H1 (cell line): Measurements from ENCODE around the gene CNTD1.

Experiments
- CBX5 ChIP-seq: fragments of 300-800, 300-1000 bp; sonication (generic); IDR thresholded peaks from 2 replicates; pipeline ENCODE4 v1.7.1; 2016; ENCODE audit warnings: antibody characterized with exemption, low read length, low read depth
- CEBPB ChIP-seq: IDR thresholded peaks from 2 replicates; pipeline ENCODE4 v1.6.1; 2012; ENCODE audit warnings: low read depth, low read length
- CHD1 ChIP-seq: IDR thresholded peaks from 2 replicates; pipeline ENCODE4 v1.6.1; 2012; ENCODE audit warnings: low read depth, low read length, improper control_type of control experiment
- EGR1 ChIP-seq: IDR thresholded peaks from 2 replicates; pipeline ENCODE4 v1.6.1; 2011; ENCODE audit warnings: low read depth, low read length, borderline replicate concordance
- EP300 ChIP-seq, 2 experiments: IDR thresholded peaks; 1 replicate in 1 of 2; 2 replicates in 1 of 2; pipeline ENCODE4 v1.6.1; 2011 to 2012; ENCODE audit warnings: low read depth in 2 of 2, low read length in 2 of 2, mild to moderate bottlenecking in 2 of 2, borderline replicate concordance in 1 of 2, inconsistent platforms in 1 of 2, moderate library complexity in 1 of 2
- HDAC6 ChIP-seq: IDR thresholded peaks from one replicate; pipeline ENCODE4 v1.7.1; 2012; ENCODE audit warnings: low read depth, mild to moderate bottlenecking, inconsistent platforms, low read length, moderate library complexity
- JUN ChIP-seq: IDR thresholded peaks from 2 replicates; pipeline ENCODE4 v1.6.1; 2011; ENCODE audit warnings: low read depth, mild to moderate bottlenecking, improper control_type of control experiment, low read length
- NRF1 ChIP-seq: IDR thresholded peaks from 2 replicates; pipeline ENCODE4 v1.6.1; 2011; ENCODE audit warnings: mild to moderate bottlenecking, low read depth, low read length, improper control_type of control experiment
- POLR2A ChIP-seq, 2 experiments: IDR thresholded peaks; 1 replicate in 1 of 2; 2 replicates in 1 of 2; pipeline ENCODE4 v1.6.1; 2011; ENCODE audit warnings: low read depth in 2 of 2, low read length in 2 of 2, mild to moderate bottlenecking in 2 of 2; ENCODE audit errors: control extremely low read depth in 1 of 2
- POLR2AphosphoS5 ChIP-seq: IDR thresholded peaks from 2 replicates; pipeline ENCODE4 v1.6.1; 2011; ENCODE audit warnings: low read depth, low read length
- TAF7 ChIP-seq: optimal IDR thresholded peaks from 2 replicates; pipeline ENCODE3; 2011; ENCODE audit warnings: low read depth, mild to moderate bottlenecking, inconsistent platforms, low read length, moderate library complexity, borderline replicate concordance
- TCF12 ChIP-seq: IDR thresholded peaks from 2 replicates; pipeline ENCODE4 v1.6.1; 2011; ENCODE audit warnings: low read depth, mild to moderate bottlenecking, low read length
- ZNF274 ChIP-seq: IDR thresholded peaks from 2 replicates; pipeline ENCODE4 v1.7.0; 2012; ENCODE audit warnings: low read length, borderline replicate concordance; ENCODE audit errors: extremely low read depth
- TF ChIP-seq, protein P1 (sequence below), 3 experiments: IDR thresholded peaks; 1 replicate in 2 of 3; 2 replicates in 1 of 3; pipeline versions ENCODE4 v1.5.1 to v1.6.1; 2011; ENCODE audit warnings: low read length in 3 of 3, mild to moderate bottlenecking in 3 of 3, inconsistent platforms in 2 of 3, low read depth in 1 of 3, moderate library complexity in 1 of 3; ENCODE audit not compliant: insufficient read depth in 1 of 3; ENCODE audit errors: control extremely low read depth in 1 of 3

- no peak for TF ChIP-seq CEBPB
- TF ChIP-seq POLR2A (IDR thresholded peaks at IDR 0.05; ENCODE audit: control extremely low read depth in 1 of 2, low read depth in 2 of 2, low read length in 2 of 2): peak in 1 of 2 experiments; percentile 43; a peak in 1 of 3 replicates
- TF ChIP-seq, protein P1, sequence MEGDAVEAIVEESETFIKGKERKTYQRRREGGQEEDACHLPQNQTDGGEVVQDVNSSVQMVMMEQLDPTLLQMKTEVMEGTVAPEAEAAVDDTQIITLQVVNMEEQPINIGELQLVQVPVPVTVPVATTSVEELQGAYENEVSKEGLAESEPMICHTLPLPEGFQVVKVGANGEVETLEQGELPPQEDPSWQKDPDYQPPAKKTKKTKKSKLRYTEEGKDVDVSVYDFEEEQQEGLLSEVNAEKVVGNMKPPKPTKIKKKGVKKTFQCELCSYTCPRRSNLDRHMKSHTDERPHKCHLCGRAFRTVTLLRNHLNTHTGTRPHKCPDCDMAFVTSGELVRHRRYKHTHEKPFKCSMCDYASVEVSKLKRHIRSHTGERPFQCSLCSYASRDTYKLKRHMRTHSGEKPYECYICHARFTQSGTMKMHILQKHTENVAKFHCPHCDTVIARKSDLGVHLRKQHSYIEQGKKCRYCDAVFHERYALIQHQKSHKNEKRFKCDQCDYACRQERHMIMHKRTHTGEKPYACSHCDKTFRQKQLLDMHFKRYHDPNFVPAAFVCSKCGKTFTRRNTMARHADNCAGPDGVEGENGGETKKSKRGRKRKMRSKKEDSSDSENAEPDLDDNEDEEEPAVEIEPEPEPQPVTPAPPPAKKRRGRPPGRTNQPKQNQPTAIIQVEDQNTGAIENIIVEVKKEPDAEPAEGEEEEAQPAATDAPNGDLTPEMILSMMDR (IDR thresholded peaks at IDR 0.05; ENCODE audit: control extremely low read depth in 1 of 3, insufficient read depth in 1 of 3, low read depth in 1 of 3, low read length in 3 of 3): no peak
- TF ChIP-seq ZNF274: no peak
- TF ChIP-seq CHD1: no peak
- TF ChIP-seq CBX5: no peak
- no peak for TF ChIP-seq EP300 (IDR thresholded peaks at IDR 0.05; ENCODE audit: borderline replicate concordance in 1 of 2, low read depth in 2 of 2, low read length in 2 of 2)
- TF ChIP-seq NRF1: no peak
- TF ChIP-seq HDAC6: no peak
- TF ChIP-seq TCF12: no peak
- no peak; the same call in 1 of the 2 replicates for TF ChIP-seq POLR2AphosphoS5
- TF ChIP-seq EGR1: no peak
- no peak for TF ChIP-seq TAF7
- TF ChIP-seq JUN: no peak
Observed at GRCh38 chr17:42846594-42847280, 48.1 kb downstream of the CNTD1 start.
